Measurements from ENCODE around the gene EXOC6B. TPM values are rescaled to one million over a fixed set of nuclear protein-coding genes. Genes with fewer than 3 reads are reported as not detected.

EXOC6B gene
- total RNA-seq, 3 donors from 2014 or later = 6.5 to 7.3 (median 6.8) TPM

DNA sequence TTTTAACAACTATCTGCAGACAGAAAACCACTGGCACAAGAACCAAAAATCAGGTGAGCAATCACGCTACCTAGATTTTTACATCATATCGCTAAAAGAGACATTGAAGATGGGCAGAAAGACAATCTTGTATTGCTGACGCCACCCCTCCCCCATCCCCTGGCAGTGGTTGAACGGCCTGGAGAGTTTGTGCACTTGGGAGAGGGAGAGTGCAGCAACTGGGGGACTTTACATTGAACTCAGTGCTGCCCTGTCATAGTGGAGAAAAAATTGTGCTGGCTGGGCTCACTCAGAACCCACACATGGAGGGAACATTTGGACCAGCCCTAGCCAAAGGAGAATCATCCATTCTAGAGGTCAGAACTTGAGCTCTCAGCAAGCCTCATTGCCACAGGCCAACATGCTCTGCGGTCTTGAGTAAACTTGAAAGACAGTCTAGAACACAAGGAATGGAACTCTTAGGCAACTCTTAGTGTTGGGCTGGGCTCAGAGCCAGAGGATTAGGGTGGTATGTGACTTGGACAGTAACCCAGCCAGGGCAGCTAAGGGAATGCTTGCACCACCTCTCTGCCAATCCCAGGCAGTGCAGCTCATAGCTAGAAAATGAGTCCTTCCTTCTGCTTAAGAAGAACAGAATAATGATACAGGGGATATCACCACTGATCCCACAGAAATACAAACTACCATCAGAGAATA, 458.2 kb downstream of the EXOC6B start:
- peaks cover 29% of the 10 kb centered on the region for H3K36me3 Mint-ChIP-seq (ENCODE audit: insufficient read depth)
- ATAC-seq = no peak
- H3K4me1 Mint-ChIP-seq (ENCODE audit: low read depth) = no peaks in the 10 kb centered on the region

GRCh38 chr2:72363406-72363805, 462.4 kb downstream of the EXOC6B start:
- H3K4me3 Mint-ChIP-seq = no peak overlapping the region

More for the DNA sequence above, 458.2 kb downstream of the EXOC6B start:
- no peaks in the 10 kb centered on the region for H3K27me3 Mint-ChIP-seq (ENCODE audit: low read depth)
- H3K4me3 Mint-ChIP-seq = no peak overlapping the region
- DNase-seq = no peak
- H3K9me3 Mint-ChIP-seq = peaks cover 16% of the 10 kb centered on the region

DNA sequence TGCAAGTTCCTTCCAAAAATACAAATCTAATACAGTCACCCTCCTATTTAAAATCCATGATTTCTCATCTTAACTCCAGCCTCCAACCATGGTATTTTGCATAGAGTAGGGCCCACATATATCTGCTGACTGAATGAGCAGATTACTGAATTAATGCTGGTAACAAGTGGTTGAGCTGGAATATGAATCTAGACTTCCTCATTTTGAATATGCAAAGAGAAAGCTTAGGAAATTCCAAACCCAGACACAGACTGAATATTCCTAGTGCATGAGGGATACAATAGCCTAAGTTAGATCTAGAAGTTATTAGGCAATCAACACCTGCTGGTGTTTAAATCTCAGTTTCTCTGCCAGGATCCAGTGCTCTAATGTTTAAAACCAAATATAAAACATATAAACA, 463.1 kb downstream of the EXOC6B start:
- no peak for DNase-seq
- Mint-ChIP-seq H3K36me3 (ENCODE audit: insufficient read depth) (peaks cover 22% of the 10 kb centered on the region), H3K4me1 (ENCODE audit: low read depth) (no peaks in the 10 kb centered on the region), H3K9me3 (no peaks in the 10 kb centered on the region), H3K4me3 (no peak overlapping the region), H3K27me3 (ENCODE audit: low read depth) (no peaks in the 10 kb centered on the region)
- no peak for ATAC-seq

More at GRCh38 chr2:72363406-72363805, 462.4 kb downstream of the EXOC6B start:
- Mint-ChIP-seq H3K4me1 (ENCODE audit: low read depth) (no peaks in the 10 kb centered on the region), H3K9me3 (no peaks in the 10 kb centered on the region), H3K27me3 (ENCODE audit: low read depth) (no peaks in the 10 kb centered on the region), H3K36me3 (ENCODE audit: insufficient read depth) (peaks cover 20% of the 10 kb centered on the region)
- no peak for DNase-seq
- ATAC-seq = no peak

DNA sequence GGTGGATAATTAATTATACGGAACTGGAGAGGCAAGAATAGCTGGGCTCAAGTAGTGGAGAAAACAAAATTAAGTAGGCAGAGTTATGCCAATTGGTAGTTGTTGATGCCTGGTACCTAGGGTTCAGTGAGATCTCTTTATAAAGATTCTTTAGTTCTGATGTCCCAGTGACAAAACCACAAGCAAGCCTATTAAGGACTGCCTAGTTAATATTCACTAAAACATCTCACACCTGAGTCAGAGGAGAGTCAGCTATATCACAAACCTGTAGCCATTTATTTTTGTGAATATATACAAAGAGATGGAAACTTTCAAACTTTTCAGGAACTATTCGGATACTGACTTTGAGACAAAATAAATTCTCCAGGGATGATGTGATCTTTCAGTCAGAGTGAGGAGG, 464.3 kb downstream of the EXOC6B start:
- Mint-ChIP-seq H3K27me3 (ENCODE audit: low read depth) (no peaks in the 10 kb centered on the region), H3K9me3 (no peaks in the 10 kb centered on the region), H3K4me1 (ENCODE audit: low read depth) (no peaks in the 10 kb centered on the region), H3K4me3 (no peak overlapping the region), H3K36me3 (ENCODE audit: insufficient read depth) (peaks cover 22% of the 10 kb centered on the region)
- no peak for DNase-seq
- ATAC-seq = no peak

DNA sequence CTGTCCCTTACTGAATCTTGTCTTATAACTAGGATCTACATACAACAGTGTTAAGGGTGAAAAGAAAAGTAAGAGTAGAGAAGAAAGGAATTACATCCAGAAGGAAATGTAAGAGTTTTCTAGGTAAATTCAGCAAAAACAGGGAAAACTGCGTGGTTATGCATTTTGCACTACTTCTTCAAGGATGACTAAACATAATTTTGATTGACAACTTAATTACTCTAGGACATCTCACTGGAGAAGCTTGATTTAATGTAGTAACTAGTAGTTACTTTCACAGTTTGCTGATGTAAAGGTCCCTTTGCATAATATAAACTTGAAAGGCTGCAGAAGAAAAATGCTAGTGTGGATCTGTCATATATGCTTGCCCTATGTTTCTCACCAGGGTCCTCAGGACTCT, 464.8 kb downstream of the EXOC6B start:
- no peaks in the 10 kb centered on the region for H3K9me3 Mint-ChIP-seq
- no peak for ATAC-seq
- DNase-seq = no peak
- H3K4me3 Mint-ChIP-seq = no peak overlapping the region
- H3K27me3 Mint-ChIP-seq (ENCODE audit: low read depth) = no peaks in the 10 kb centered on the region
- H3K4me1 Mint-ChIP-seq (ENCODE audit: low read depth) = no peaks in the 10 kb centered on the region
- peaks cover 20% of the 10 kb centered on the region for H3K36me3 Mint-ChIP-seq (ENCODE audit: insufficient read depth)

DNA sequence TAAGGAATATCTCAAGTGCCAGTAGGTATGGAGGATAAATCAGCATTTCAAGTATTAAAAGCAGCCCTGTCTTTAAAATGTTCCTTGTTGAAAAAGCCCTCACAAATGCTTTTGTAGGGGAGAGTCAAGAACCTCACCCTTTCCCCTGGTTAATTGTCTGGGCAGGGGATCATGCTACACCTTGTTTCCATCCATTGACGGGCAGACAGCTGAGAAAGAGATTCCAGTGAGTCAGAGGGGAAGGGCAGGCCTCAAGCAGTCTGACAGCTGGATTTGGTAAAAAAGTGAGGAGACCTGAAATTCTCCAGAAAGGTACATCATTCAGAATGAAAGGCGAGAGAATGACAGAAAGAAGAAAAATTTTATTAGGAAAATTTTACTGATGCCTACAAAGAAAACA, 475.0 kb downstream of the EXOC6B start:
- H3K4me3 Mint-ChIP-seq = no peak overlapping the region
- ATAC-seq = no peak
- no peak for DNase-seq
- peaks cover 3% of the 10 kb centered on the region for H3K9me3 Mint-ChIP-seq
- no peaks in the 10 kb centered on the region for H3K4me1 Mint-ChIP-seq (ENCODE audit: low read depth)
- H3K27me3 Mint-ChIP-seq (ENCODE audit: low read depth) = no peaks in the 10 kb centered on the region
- peaks cover 17% of the 10 kb centered on the region for H3K36me3 Mint-ChIP-seq (ENCODE audit: insufficient read depth)

- H3K4me3 Mint-ChIP-seq = no peak overlapping the region
- peaks cover 18% of the 10 kb centered on the region for H3K36me3 Mint-ChIP-seq (ENCODE audit: insufficient read depth)
- no peaks in the 10 kb centered on the region for H3K27me3 Mint-ChIP-seq (ENCODE audit: low read depth)
These were observed 476.8 kb downstream of the EXOC6B start for GRCh38 chr2:72349016-72349415.

DNA sequence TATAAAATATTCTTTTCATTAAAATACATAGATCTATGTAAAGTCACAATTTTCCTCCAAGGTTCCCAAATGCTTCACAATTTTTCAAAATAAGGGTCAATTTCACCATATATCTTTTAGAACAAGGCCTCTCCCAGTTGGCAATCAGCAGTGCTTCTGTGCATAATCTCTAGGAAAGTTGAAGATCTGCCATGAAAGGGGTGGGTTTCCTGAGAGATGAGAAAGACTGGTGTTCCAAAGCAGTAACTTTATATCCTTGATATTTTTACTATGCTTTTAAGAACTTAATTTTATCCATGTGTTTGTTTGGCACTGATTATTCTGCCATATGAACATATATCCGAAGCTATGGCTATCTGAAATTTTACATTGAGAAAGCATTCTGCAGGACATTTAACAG, 478.8 kb downstream of the EXOC6B start:
- Mint-ChIP-seq H3K4me1 (ENCODE audit: low read depth) (no peaks in the 10 kb centered on the region), H3K4me3 (no peak overlapping the region), H3K9me3 (peaks cover 10% of the 10 kb centered on the region), H3K36me3 (ENCODE audit: insufficient read depth) (peaks cover 11% of the 10 kb centered on the region), H3K27me3 (ENCODE audit: low read depth) (no peaks in the 10 kb centered on the region)
- no peak for DNase-seq
- ATAC-seq = no peak

More at GRCh38 chr2:72349016-72349415, 476.8 kb downstream of the EXOC6B start:
- no peak for DNase-seq
- ATAC-seq = no peak
- Mint-ChIP-seq H3K4me1 (ENCODE audit: low read depth) (no peaks in the 10 kb centered on the region), H3K9me3 (peaks cover 10% of the 10 kb centered on the region)

DNA sequence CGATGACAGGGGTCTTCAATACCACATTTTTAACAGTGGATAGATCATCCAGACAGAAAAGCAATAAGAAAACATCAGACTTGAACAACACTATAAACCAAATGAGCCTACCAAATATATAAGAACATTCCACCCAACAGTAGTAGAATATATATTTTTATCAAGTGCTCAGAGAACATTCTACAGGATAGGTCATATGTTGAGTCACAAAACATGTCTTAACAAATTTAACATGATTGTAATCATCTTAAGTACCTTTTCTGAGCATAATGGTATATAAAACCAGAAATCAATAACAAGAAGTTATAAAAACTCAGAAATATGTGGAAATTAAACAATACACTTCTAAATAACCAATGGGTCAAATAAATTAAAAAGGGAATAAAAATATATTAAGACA, 484.2 kb downstream of the EXOC6B start:
- DNase-seq (no peak), ATAC-seq (no peak)
- Mint-ChIP-seq H3K9me3 (peaks cover 7% of the 10 kb centered on the region), H3K27me3 (ENCODE audit: low read depth) (no peaks in the 10 kb centered on the region), H3K4me1 (ENCODE audit: low read depth) (no peaks in the 10 kb centered on the region), H3K4me3 (no peak overlapping the region), H3K36me3 (ENCODE audit: insufficient read depth) (peaks cover 10% of the 10 kb centered on the region)

DNA sequence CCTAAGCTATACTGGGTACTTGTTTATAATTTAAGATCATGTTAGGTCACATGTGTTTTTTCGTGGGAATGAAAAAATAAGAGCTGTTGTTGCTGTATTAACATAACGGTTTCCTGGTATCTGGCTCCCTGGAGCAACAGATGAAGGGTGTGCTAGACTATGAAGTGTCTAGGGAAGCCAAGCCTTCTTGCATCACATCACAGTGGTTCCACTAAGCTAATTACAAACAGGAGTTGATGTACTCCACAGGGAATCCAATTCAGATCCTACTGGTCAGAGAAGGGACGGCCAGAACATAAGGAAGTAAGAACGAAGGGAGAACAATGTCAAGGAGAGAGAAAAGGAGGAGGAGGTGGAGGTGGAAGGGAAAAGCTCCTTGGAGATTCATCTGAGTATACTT, 485.2 kb downstream of the EXOC6B start:
- no peaks in the 10 kb centered on the region for H3K27me3 Mint-ChIP-seq (ENCODE audit: low read depth)
- H3K4me3 Mint-ChIP-seq = no peak overlapping the region
- peaks cover 10% of the 10 kb centered on the region for H3K36me3 Mint-ChIP-seq (ENCODE audit: insufficient read depth)
- DNase-seq (no peak), ATAC-seq (no peak)
- H3K9me3 Mint-ChIP-seq = peaks cover 7% of the 10 kb centered on the region
- no peaks in the 10 kb centered on the region for H3K4me1 Mint-ChIP-seq (ENCODE audit: low read depth)

DNA sequence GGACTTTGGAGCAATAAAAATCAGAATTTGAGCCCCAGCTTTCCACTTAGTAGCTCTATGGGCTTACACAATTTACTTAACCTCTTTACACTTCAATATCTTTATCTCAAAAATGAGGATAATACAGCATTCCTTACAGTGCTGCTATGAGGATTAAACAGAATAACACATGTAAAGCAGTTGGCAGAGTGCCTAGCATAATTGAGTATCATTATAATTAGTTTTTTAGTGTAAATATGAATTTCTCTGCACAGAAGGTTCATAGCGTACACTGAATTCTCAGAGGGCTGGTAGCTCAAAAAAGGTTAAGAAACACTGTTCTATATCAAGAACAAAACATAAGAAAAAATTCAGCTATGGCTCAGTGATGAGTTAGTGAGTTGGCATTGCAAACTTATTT, 487.8 kb downstream of the EXOC6B start:
- H3K4me3 Mint-ChIP-seq = no peak overlapping the region
- DNase-seq = no peak
- ATAC-seq = no peak
- H3K27me3 Mint-ChIP-seq (ENCODE audit: low read depth) = no peaks in the 10 kb centered on the region
- no peaks in the 10 kb centered on the region for H3K4me1 Mint-ChIP-seq (ENCODE audit: low read depth)
- H3K9me3 Mint-ChIP-seq = no peaks in the 10 kb centered on the region
- peaks cover 4% of the 10 kb centered on the region for H3K36me3 Mint-ChIP-seq (ENCODE audit: insufficient read depth)

- no peaks in the 10 kb centered on the region for H3K4me1 Mint-ChIP-seq (ENCODE audit: low read depth)
- H3K9me3 Mint-ChIP-seq = no peaks in the 10 kb centered on the region
- H3K27me3 Mint-ChIP-seq (ENCODE audit: low read depth) = no peaks in the 10 kb centered on the region
- no peak for ATAC-seq
- DNase-seq = no peak
- H3K4me3 Mint-ChIP-seq = no peak overlapping the region
- H3K36me3 Mint-ChIP-seq (ENCODE audit: insufficient read depth) = peaks cover 6% of the 10 kb centered on the region
These were observed 493.1 kb downstream of the EXOC6B start for GRCh38 chr2:72332720-72333119.

- no peak overlapping the region for H3K4me3 Mint-ChIP-seq
- H3K36me3 Mint-ChIP-seq (ENCODE audit: insufficient read depth) = peaks cover 14% of the 10 kb centered on the region
- H3K9me3 Mint-ChIP-seq = no peaks in the 10 kb centered on the region
- H3K4me1 Mint-ChIP-seq (ENCODE audit: low read depth) = no peaks in the 10 kb centered on the region
- DNase-seq (no peak), ATAC-seq (no peak)
- no peaks in the 10 kb centered on the region for H3K27me3 Mint-ChIP-seq (ENCODE audit: low read depth)
These were observed 495.2 kb downstream of the EXOC6B start for GRCh38 chr2:72330652-72331051.

DNA sequence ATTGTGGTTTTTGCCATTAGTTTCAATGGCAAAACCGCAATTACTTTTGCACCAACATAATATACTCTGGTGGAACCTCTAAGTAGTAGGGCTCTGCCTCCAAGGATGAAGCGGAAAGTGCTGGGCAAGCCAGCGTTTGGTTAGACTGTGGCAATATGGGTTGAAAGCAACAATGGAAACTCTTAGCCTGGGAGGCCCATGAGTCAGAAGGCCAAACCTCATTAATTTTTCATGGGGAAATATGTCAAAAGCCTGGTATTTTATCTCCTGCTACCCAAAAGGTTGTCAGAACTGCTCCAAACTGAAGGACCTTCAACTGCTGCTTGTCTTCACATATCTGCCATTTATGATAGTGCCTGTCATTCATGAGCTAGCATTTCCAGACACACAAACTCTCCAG, 499.1 kb downstream of the EXOC6B start:
- DNase-seq (no peak), ATAC-seq (no peak)
- Mint-ChIP-seq H3K27me3 (ENCODE audit: low read depth) (no peaks in the 10 kb centered on the region), H3K36me3 (ENCODE audit: insufficient read depth) (peaks cover 19% of the 10 kb centered on the region), H3K4me1 (ENCODE audit: low read depth) (no peaks in the 10 kb centered on the region), H3K4me3 (no peak overlapping the region), H3K9me3 (peaks cover 3% of the 10 kb centered on the region)

GRCh38 chr2:72325592-72326422, 500.0 kb downstream of the EXOC6B start:
- ATAC-seq (no peak), DNase-seq (no peak)
- Mint-ChIP-seq H3K27me3 (ENCODE audit: low read depth) (no peaks in the 10 kb centered on the region), H3K36me3 (ENCODE audit: insufficient read depth) (peaks cover 19% of the 10 kb centered on the region), H3K4me1 (ENCODE audit: low read depth) (no peaks in the 10 kb centered on the region), H3K4me3 (no peak overlapping the region), H3K9me3 (peaks cover 3% of the 10 kb centered on the region)

All from activated T-cell treated with anti-CD3 and anti-CD28 coated beads, Interleukin-2, amount 50 U/mL, for 4 hours (primary cell).